Liver (tissue), 9 donors: ENCODE data around the gene ETV6. TPM values are rescaled to one million over a fixed set of nuclear protein-coding genes. Genes with fewer than 3 reads are reported as not detected.
"Not testable (repeated sequence)": the region's sequence is repeated elsewhere in the genome, so short reads cannot be mapped to it uniquely, and the experiment has no call there.

Experiments
- DNase-seq: peaks from one replicate; pipeline ENCODE4 v3.0.0-alpha.2; 2017; ENCODE audit warnings: low spot score
- H3K27ac ChIP-seq, 2 donors: one replicate each; pipeline ENCODE4 v1.7.0; 2013; ENCODE audit warnings: inconsistent platforms in 2 of 2, low read length in 2 of 2, control low read depth in 1 of 2, low read depth in 1 of 2, mild to moderate bottlenecking in 1 of 2
- H3K27me3 ChIP-seq, 4 donors: one replicate each; pipeline versions ENCODE4 v1.6.1 to v1.7.0; 2013; ENCODE audit warnings: low read length in 3 of 4, inconsistent platforms in 1 of 4, mild to moderate bottlenecking in 1 of 4, moderate library complexity in 1 of 4; ENCODE audit not compliant: control insufficient read depth in 4 of 4, insufficient read depth in 4 of 4
- H3K36me3 ChIP-seq, 4 donors: one replicate each; pipeline versions ENCODE4 v1.6.1 to v1.7.0; 2013; ENCODE audit warnings: low read length in 3 of 4, mild to moderate bottlenecking in 3 of 4, low read depth in 1 of 4, moderate library complexity in 1 of 4; ENCODE audit not compliant: control insufficient read depth in 4 of 4, insufficient read depth in 3 of 4
- H3K4me1 ChIP-seq, 4 donors: one replicate each; pipeline versions ENCODE4 v1.6.1 to v1.7.0; 2013; ENCODE audit warnings: low read length in 3 of 4, mild to moderate bottlenecking in 3 of 4, moderate library complexity in 1 of 4; ENCODE audit not compliant: control insufficient read depth in 4 of 4, insufficient read depth in 4 of 4
- H3K4me3 ChIP-seq, 3 donors: one replicate each; pipeline versions ENCODE4 v1.6.1 to v1.7.0; 2013; ENCODE audit warnings: low read length in 3 of 3, control low read depth in 1 of 3, low read depth in 1 of 3, mild to moderate bottlenecking in 1 of 3
- H3K9ac ChIP-seq, 2 donors: one replicate each; pipeline ENCODE4 v1.7.0; 2013; ENCODE audit warnings: low read length in 2 of 2, mild to moderate bottlenecking in 2 of 2, moderate library complexity in 2 of 2, control low read depth in 1 of 2, low read depth in 1 of 2
- H3K9me3 ChIP-seq, 4 donors: one replicate each; pipeline versions ENCODE4 v1.6.1 to v1.7.0; 2013; ENCODE audit warnings: low read length in 3 of 4; ENCODE audit not compliant: control insufficient read depth in 4 of 4
- ATF3 ChIP-seq: IDR thresholded peaks from 2 replicates; pipeline ENCODE4 v1.6.1; 2016; ENCODE audit warnings: antibody characterized with exemption
- EGR1 ChIP-seq, 2 donors: IDR thresholded peaks; 2 replicates each; pipeline ENCODE4 v1.6.1; 2016 to 2018; ENCODE audit warnings: antibody characterized with exemption in 2 of 2, low read depth in 2 of 2
- FOXA1 ChIP-seq: IDR thresholded peaks from 2 replicates; pipeline ENCODE4 v1.6.1; 2016; ENCODE audit warnings: antibody characterized with exemption
- FOXA2 ChIP-seq: IDR thresholded peaks from 2 replicates; pipeline ENCODE4 v1.6.1; 2016; ENCODE audit warnings: antibody characterized with exemption
- GABPA ChIP-seq, 2 donors: IDR thresholded peaks in 1 of 2; conservative IDR thresholded peaks in 1 of 2; 2 replicates each; pipeline ENCODE4 v1.6.1; 2016; ENCODE audit warnings: antibody characterized with exemption in 2 of 2, mild to moderate bottlenecking in 1 of 2, moderate library complexity in 1 of 2
- HNF4G ChIP-seq: IDR thresholded peaks from 2 replicates; pipeline ENCODE4 v1.6.1; 2016; ENCODE audit warnings: antibody characterized with exemption
- JUND ChIP-seq, 2 donors: IDR thresholded peaks; 2 replicates each; pipeline ENCODE4 v1.6.1; 2016; ENCODE audit warnings: antibody characterized with exemption in 2 of 2
- NR2F2 ChIP-seq: IDR thresholded peaks from 2 replicates; pipeline ENCODE4 v1.6.1; 2016; ENCODE audit warnings: antibody characterized with exemption
- RAD21 ChIP-seq, 2 donors: IDR thresholded peaks; 2 replicates each; pipeline ENCODE4 v1.6.1; 2016; ENCODE audit warnings: antibody characterized with exemption in 2 of 2, mild to moderate bottlenecking in 2 of 2
- RXRA ChIP-seq, 2 donors: IDR thresholded peaks; 2 replicates each; pipeline ENCODE4 v1.6.1; 2017 to 2018; ENCODE audit warnings: antibody characterized with exemption in 2 of 2, mild to moderate bottlenecking in 1 of 2
- SP1 ChIP-seq: IDR thresholded peaks from 2 replicates; pipeline ENCODE4 v1.6.1; 2018; ENCODE audit warnings: antibody characterized with exemption, mild to moderate bottlenecking
- TAF1 ChIP-seq: conservative IDR thresholded peaks from 2 replicates; pipeline ENCODE4 v1.6.1; 2016; ENCODE audit warnings: antibody characterized with exemption, mild to moderate bottlenecking
- ZBTB33 ChIP-seq: IDR thresholded peaks from 2 replicates; pipeline ENCODE4 v1.6.1; 2016; ENCODE audit warnings: antibody characterized with exemption
- WGBS: extraction: QIAGEN DNeasy Blood & Tissue Kit; methylation state at CpG from one replicate; pipeline ENCODE4 v1.1.7; 2013; 5-methylcytosine and 5-hydroxymethylcytosine counted together
- polyA plus RNA-seq, 2 donors: library from polyadenylated mRNA; stranded (reverse) in 1 of 2; unstranded in 1 of 2; fragments of 200-250 nt in 1 of 2; fragments of >200 nt in 1 of 2; fragmentation: Nextera tagmentation in 1 of 2; extraction: Ambion mirVana in 1 of 2; gene quantifications; one replicate each; pipeline versions ENCODE4 v1.2.1 to v1.2.3, GENCODE V29; 2013 to 2015
- total RNA-seq, 2 donors: library from RNA; depleted of rRNA; stranded (reverse); fragments of >200 nt; gene quantifications; one replicate each; pipeline ENCODE4 v1.2.3, GENCODE V29; 2014
- TF ChIP-seq, protein P1 (sequence below): fragments of 150-350 bp; IDR thresholded peaks from 2 replicates; pipeline ENCODE4 v1.5.1; 2017; ENCODE audit warnings: improper control_type of control experiment, low read depth, low read length; ENCODE audit not compliant: missing input control
- TF ChIP-seq, protein P2 (sequence below): IDR thresholded peaks from 2 replicates; pipeline ENCODE4 v1.6.1; 2016; ENCODE audit warnings: antibody characterized with exemption
- donor health status: healthy.
- donor health status: healthy.
- donor health status: healthy.
- donor health status: healthy.
- donor health status: healthy.

The ETV6 gene
- total and polyA plus RNA-seq, 4 donors: 2.0 to 6.2 (median 3.5) TPM

GRCh38 chr12:11623382-11623781 lies 26.1 kb upstream of the ETV6 start (continued):
- TF ChIP-seq, protein P1, sequence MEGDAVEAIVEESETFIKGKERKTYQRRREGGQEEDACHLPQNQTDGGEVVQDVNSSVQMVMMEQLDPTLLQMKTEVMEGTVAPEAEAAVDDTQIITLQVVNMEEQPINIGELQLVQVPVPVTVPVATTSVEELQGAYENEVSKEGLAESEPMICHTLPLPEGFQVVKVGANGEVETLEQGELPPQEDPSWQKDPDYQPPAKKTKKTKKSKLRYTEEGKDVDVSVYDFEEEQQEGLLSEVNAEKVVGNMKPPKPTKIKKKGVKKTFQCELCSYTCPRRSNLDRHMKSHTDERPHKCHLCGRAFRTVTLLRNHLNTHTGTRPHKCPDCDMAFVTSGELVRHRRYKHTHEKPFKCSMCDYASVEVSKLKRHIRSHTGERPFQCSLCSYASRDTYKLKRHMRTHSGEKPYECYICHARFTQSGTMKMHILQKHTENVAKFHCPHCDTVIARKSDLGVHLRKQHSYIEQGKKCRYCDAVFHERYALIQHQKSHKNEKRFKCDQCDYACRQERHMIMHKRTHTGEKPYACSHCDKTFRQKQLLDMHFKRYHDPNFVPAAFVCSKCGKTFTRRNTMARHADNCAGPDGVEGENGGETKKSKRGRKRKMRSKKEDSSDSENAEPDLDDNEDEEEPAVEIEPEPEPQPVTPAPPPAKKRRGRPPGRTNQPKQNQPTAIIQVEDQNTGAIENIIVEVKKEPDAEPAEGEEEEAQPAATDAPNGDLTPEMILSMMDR: no peak
- peak; percentile 14 to 35 for TF ChIP-seq RAD21 (IDR thresholded peaks at IDR 0.05)
- TF ChIP-seq EGR1 (IDR thresholded peaks at IDR 0.05; ENCODE audit: low read depth in 2 of 2): peak in 1 of 2 donors; percentile 64

DNA sequence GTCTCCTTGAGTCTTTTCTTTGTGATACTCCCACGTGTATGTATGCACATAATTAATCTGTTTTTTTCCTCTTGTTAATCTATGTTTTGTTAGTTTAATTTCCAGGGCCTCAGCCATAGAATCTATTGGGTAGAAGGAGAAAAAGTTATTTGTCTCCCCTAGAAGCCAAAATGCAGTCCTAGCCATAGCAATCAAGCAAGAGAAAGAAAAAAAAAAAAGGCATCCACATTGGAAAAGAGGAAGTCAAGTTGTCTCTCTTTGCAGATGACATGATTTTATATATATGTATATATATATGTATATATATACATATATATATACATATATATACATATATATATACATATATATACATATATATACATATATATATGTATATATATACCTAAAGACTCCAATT lies 25.4 kb upstream of the ETV6 start:
- H3K4me1 ChIP-seq: peaks cover 0 to 16% (median 15%) of the 10 kb centered on the region in 4 donors
- no peaks in the 10 kb centered on the region for H3K9me3 ChIP-seq
- TF ChIP-seq JUND (IDR thresholded peaks at IDR 0.05) (no peak), FOXA1 (no peak), GABPA (IDR thresholded peaks at IDR 0.05 in 1 of 2, conservative IDR thresholded peaks at IDR 0.05 in 1 of 2) (no peak), EGR1 (IDR thresholded peaks at IDR 0.05; ENCODE audit: low read depth in 2 of 2) (no peak), SP1 (no peak), RAD21 (IDR thresholded peaks at IDR 0.05) (no peak), NR2F2 (no peak), HNF4G (no peak), TAF1 (no peak), RXRA (IDR thresholded peaks at IDR 0.05) (no peak), FOXA2 (no peak), ZBTB33 (no peak), ATF3 (no peak)
- TF ChIP-seq, protein P2, sequence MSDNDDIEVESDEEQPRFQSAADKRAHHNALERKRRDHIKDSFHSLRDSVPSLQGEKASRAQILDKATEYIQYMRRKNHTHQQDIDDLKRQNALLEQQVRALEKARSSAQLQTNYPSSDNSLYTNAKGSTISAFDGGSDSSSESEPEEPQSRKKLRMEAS: no peak
- TF ChIP-seq, protein P1: no peak
- H3K36me3 ChIP-seq: no peaks in the 10 kb centered on the region
- WGBS: 86% methylated on average over 1 of the region's 1 CpG
- no peak overlapping the region for H3K27ac ChIP-seq
- no peak overlapping the region for H3K4me3 ChIP-seq
- H3K9ac ChIP-seq: no peak overlapping the region
- no peaks in the 10 kb centered on the region for H3K27me3 ChIP-seq
- no peak for DNase-seq

DNA sequence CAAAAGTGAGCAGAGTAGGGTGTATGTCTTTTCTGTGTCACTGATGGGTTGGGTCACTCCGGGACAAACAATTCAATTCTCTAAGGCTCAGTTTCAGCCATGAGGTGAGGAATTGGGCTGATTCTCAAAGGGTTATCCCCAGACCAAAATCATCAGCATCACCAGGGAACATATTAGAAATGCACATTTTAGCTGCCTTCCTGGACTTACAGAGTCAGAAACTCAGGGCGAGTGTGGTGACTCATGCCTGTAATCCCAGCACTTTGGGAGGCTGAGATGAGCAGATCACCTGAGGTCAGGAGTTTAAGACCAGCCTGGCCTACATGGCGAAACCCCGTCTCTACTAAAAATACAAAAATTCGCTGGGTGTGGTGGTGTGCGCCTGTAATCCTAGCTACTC lies 21.8 kb upstream of the ETV6 start:
- H3K9ac ChIP-seq, H3K9me3 ChIP-seq, H3K27me3 ChIP-seq, DNase-seq, H3K27ac ChIP-seq, H3K36me3 ChIP-seq, H3K4me3 ChIP-seq: not testable (repeated sequence)
- 96% methylated on average over 6 of the region's 6 CpGs for WGBS
- H3K4me1 ChIP-seq: peaks cover 0 to 21% (median 13%) of the 10 kb centered on the region in 4 donors
